Psoas muscle (tissue), 8 donors: ENCODE data around the gene PALLD. TPM values are rescaled to one million over a fixed set of nuclear protein-coding genes. Genes with fewer than 3 reads are reported as not detected.

Source experiments
- ATAC-seq, 4 donors: fragments of 200-7000 bp; cut with Tn5 transposase; one replicate each; pipeline ENCODE4 v1.9.1; 2020; ENCODE audit warnings: moderate library complexity in 3 of 4, mild to moderate bottlenecking in 2 of 4
- DNase-seq, 2 donors: peaks; one replicate each; pipeline ENCODE4 v3.0.0-alpha.2; 2020
- H3K27ac ChIP-seq: fragments of 200-600 bp; one replicate; pipeline ENCODE4 v1.8.0; 2022
- H3K27me3 ChIP-seq, 3 donors: fragments of 200-600 bp in 1 of 3; one replicate each; pipeline versions ENCODE4 v1.6.1 to v1.8.0; 2013 to 2022; ENCODE audit warnings: low read length in 2 of 3, mild to moderate bottlenecking in 2 of 3, moderate library complexity in 1 of 3; ENCODE audit not compliant: insufficient read depth in 3 of 3
- H3K36me3 ChIP-seq, 2 donors: fragments of 200-600 bp in 1 of 2; one replicate each; pipeline versions ENCODE4 v1.6.1 to v1.8.0; 2013 to 2022; ENCODE audit warnings: low read depth in 1 of 2, mild to moderate bottlenecking in 1 of 2, moderate library complexity in 1 of 2; ENCODE audit not compliant: insufficient read depth in 1 of 2
- H3K4me1 ChIP-seq: fragments of 200-600 bp; one replicate; pipeline ENCODE4 v1.8.0; 2022
- H3K4me3 ChIP-seq: fragments of 200-600 bp; one replicate; pipeline ENCODE4 v1.8.0; 2022; ENCODE audit warnings: mild to moderate bottlenecking
- H3K9me3 ChIP-seq: fragments of 200-600 bp; one replicate; pipeline ENCODE4 v1.8.0; 2022
- WGBS, 3 donors: extraction: QIAGEN DNeasy Blood & Tissue Kit; methylation state at CpG; one replicate each; pipeline versions ENCODE4 v1.1.6 to v1.1.7; 2013; 5-methylcytosine and 5-hydroxymethylcytosine counted together
- intact Hi-C, 2 donors: fragments of 100-400 bp; cut with DNase I; formaldehyde crosslinking; loops; one replicate each; pipeline versions ENCODE4 v1.11.0 to v1.14.2; 2022
- polyA plus RNA-seq, 3 donors: library from polyadenylated mRNA; stranded (reverse); fragments of 200-250 nt; gene quantifications; one replicate each; pipeline ENCODE4 v1.2.3, GENCODE V29; 2013
- total RNA-seq, 4 donors: library from RNA; stranded (reverse); fragmentation: NEBNext Ultra II Directional in 2 of 4; extraction: Animal tissue kit (Norgen Biotek cat#: 25700) in 2 of 4; gene quantifications; one replicate each; pipeline versions ENCODE4 v1.2.1 to v1.2.4, GENCODE V29; 2021 to 2023
- TF ChIP-seq, protein P1 (sequence below): fragments of 200-600 bp; IDR thresholded peaks from one replicate; pipeline ENCODE4 v1.8.0; 2022; ENCODE audit warnings: antibody characterized with exemption
- donor health status: healthy with polysubstance abuse.
- donor health status: DM: no; HTN: no; CAD: no; lungs with moderate emphysema.
- donor health status: Bipolar disorder and iron deficiency.
- donor health status: healthy.
- donor health status: DM: yes; HTN: yes; CAD: no.
- donor health status: DM: no; HTN: no; CAD: no.
- donor health status: DM: no; HTN: no; CAD: no.
- donor health status: DM: yes; HTN: yes; CAD: no.

Gene PALLD
- total and polyA plus RNA-seq, 7 donors, result 19.2 to 245 (median 168) TPM

DNA sequence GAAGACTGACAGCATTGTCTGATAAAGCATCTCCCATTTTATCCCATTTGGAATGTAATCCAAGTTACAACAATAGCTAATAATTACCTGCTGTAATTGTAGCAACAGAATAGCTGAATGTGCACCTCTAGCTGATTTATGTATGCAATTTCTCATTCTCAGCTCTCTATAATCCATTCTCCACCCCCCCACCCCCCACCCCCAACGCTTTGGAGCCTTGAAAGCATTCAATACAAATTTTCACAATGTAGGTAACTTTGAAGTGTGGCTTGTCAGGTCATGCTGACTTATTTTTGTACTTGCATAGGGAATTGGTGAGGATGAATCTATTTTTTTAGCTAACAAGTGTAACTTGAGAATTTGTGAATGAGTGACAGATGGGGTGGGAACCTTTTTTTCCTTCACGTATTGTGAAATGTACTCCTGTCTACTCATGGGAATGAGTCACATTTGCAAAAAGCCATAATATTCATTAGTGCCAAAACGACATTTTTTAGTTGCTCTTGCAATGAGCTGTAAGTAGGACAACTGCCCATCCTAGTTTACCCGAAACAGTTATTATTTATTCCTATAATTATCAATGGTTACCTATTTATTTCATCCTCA is 159.3 kb downstream of the PALLD start:
- H3K4me1 ChIP-seq, result peaks cover 30% of the 10 kb centered on the region
- H3K36me3 ChIP-seq, result no peaks in the 10 kb centered on the region
- TF ChIP-seq, protein P1, sequence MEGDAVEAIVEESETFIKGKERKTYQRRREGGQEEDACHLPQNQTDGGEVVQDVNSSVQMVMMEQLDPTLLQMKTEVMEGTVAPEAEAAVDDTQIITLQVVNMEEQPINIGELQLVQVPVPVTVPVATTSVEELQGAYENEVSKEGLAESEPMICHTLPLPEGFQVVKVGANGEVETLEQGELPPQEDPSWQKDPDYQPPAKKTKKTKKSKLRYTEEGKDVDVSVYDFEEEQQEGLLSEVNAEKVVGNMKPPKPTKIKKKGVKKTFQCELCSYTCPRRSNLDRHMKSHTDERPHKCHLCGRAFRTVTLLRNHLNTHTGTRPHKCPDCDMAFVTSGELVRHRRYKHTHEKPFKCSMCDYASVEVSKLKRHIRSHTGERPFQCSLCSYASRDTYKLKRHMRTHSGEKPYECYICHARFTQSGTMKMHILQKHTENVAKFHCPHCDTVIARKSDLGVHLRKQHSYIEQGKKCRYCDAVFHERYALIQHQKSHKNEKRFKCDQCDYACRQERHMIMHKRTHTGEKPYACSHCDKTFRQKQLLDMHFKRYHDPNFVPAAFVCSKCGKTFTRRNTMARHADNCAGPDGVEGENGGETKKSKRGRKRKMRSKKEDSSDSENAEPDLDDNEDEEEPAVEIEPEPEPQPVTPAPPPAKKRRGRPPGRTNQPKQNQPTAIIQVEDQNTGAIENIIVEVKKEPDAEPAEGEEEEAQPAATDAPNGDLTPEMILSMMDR, result no peak
- H3K27ac ChIP-seq, result peak overlapping the region; percentile 67
- H3K27me3 ChIP-seq, result no peaks in the 10 kb centered on the region
- H3K9me3 ChIP-seq, result no peaks in the 10 kb centered on the region
- no peak overlapping the region for H3K4me3 ChIP-seq
- intact Hi-C loops, result no loop called here
- ATAC-seq (peak; percentile 78 to 91 (median 78)), DNase-seq (no peak)
- 34 to 50% (median 45%) methylated on average over 4 of the region's 4 CpGs for WGBS, 3 donors

DNA sequence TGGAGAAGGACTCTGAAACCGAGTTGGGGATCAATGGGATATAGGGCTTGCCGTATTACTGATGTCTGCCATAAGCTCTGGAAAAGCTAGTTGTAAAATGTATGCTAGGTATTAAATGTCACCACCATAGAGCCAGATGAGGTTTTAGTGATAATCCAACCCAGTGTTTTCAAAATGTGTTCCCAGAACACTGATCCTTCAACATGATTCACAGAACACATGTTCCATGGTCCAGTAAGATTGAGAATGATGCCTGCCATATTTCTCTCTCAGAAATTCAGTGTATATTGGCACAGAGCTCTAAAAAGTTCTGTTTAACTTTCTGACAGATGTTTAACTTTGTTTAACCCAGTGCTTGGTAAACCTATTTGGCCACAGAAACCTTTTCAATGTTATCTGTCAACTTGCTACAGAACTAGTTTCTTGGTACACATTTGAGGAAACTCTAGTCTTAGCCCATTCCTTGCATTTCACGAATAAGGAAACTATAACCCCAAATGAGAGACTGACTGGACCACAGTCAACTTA is 160.2 kb downstream of the PALLD start:
- intact Hi-C loops, result no loop called here
- peak overlapping the region; percentile 67 for H3K27ac ChIP-seq
- DNase-seq (no peak), ATAC-seq (peak; percentile 13 to 73 (median 48))
- H3K36me3 ChIP-seq, result no peaks in the 10 kb centered on the region
- peaks cover 30% of the 10 kb centered on the region for H3K4me1 ChIP-seq
- no peaks in the 10 kb centered on the region for H3K9me3 ChIP-seq
- no peak overlapping the region for H3K4me3 ChIP-seq
- H3K27me3 ChIP-seq, result no peaks in the 10 kb centered on the region
- 86 to 89% (median 89%) methylated on average over 3 of the region's 3 CpGs for WGBS, 3 donors
- TF ChIP-seq, protein P1, result no peak

- H3K4me1 ChIP-seq, result peaks cover 26% of the 10 kb centered on the region
- no peaks in the 10 kb centered on the region for H3K36me3 ChIP-seq
- WGBS, 3 donors, result 25 to 54% (median 30%) methylated on average over 3 of the region's 3 CpGs
- TF ChIP-seq, protein P1, result no peak
- no peaks in the 10 kb centered on the region for H3K9me3 ChIP-seq
- H3K27me3 ChIP-seq, result no peaks in the 10 kb centered on the region
- H3K4me3 ChIP-seq, result no peak overlapping the region
- DNase-seq, result no peak
- ATAC-seq, result no peak
- intact Hi-C loops, result no loop called here
- H3K27ac ChIP-seq, result peak overlapping the region; percentile 17
Measured at GRCh38 chr4:168658751-168659150, 161.9 kb downstream of the PALLD start.

DNA sequence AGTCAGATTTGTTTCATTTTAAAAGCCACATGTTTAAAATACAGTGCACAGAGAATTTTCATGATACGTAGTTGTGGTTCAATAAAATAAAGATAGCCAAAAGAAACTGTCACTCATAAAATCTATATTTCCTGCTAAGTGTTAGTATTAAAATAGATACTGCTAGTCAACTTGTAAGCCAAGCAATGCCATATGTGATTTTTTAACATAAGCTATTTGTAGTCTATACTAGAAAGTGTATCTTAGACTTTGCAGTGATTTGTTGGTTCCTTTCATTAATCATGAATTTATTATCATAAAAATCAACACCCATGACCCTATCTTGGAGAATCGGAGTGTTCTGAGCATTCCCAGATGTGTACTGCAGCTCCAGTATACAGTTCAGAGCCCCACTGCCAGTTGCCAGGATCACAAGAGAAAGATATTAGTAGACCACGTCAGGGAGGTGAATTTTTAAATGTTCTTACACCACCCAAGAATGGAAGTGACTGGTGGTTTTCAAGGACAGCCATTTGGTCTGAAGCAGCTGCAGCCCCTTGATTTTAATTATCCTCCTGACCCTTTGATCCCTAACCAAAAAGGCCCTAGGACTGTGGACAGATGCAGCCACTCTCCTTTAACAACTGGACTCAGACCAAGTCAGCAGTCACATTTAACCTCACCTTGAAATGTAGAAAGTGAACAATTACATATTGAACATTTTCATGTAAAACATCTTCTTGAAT is 163.1 kb downstream of the PALLD start:
- intact Hi-C loops, result no loop called here
- Histone ChIP-seq H3K27ac (no peak overlapping the region), H3K9me3 (no peaks in the 10 kb centered on the region), H3K4me1 (peaks cover 26% of the 10 kb centered on the region), H3K27me3 (no peaks in the 10 kb centered on the region), H3K36me3 (no peaks in the 10 kb centered on the region), H3K4me3 (no peak overlapping the region)
- peak in 2 of 4 donors; percentile 12 to 16 for ATAC-seq
- no peak for DNase-seq
- 51 to 60% (median 55%) methylated on average over 3 of the region's 3 CpGs for WGBS, 3 donors
- TF ChIP-seq, protein P1, result no peak
